Astrocyte of the cerebellum (primary cell): ENCODE measurements around the gene SERBP1.

Experiments used
- DNase-seq: peaks from one replicate; pipeline ENCODE4 v3.0.0-alpha.2; 2011; ENCODE audit warnings: low read depth
- H3K4me3 ChIP-seq: 2 replicates; pipeline ENCODE4 v1.5.1; 2011; ENCODE audit warnings: mild to moderate bottlenecking, low read depth, low read length, moderate library complexity
- CTCF ChIP-seq: IDR thresholded peaks from 2 replicates; pipeline ENCODE4 v1.5.1; 2012; ENCODE audit warnings: low read length, low read depth, moderate library complexity, mild to moderate bottlenecking; ENCODE audit errors: missing control alignments
- in situ Hi-C: cut with HindIII; loops from 2 replicates; pipeline ENCODE4 v1.10.0; 2017; ENCODE audit warnings: low sequenced_read_pairs

The SERBP1 gene

DNA sequence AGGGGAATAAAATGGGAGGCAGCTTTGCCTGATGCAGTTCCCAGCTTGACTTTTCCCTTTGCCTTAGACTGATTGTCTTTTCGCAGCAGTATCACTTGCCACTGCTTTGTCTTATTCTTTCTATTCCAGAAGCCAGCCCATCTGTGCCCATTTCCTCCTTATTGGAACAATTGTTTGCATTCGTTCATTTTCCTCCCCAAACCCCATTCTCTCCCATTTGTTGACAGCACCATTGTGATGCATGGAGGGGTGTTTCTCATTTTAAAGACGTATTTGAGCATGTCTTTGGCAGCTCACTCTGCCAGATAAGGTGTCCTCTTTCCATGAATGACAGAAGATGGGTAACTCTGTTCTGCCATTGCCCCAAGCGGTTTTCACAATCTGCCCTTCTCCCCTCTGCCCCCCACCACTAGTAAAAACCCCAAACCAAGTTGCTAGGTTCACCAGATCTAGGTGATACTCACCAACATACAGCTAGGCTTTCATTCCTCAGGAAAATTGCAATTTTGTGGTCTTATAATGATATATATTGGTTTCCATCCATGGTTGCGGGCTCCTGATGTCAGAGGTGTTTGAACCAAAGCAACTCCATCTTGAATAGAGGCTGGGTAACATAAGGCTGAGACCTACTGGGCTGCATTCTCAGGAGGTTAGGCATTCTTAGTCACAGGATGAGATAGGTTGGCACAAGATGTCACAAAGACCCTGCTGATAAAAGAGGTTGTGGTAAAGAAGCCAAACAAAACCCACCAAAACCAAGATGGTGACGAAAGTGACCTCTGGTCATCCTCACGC, 30.8 kb downstream of the SERBP1 start:
- in situ Hi-C loops, result no loop called here

GRCh38 chr1:67394548-67394947, 35.7 kb downstream of the SERBP1 start:
- TF ChIP-seq CTCF, result no peak
- DNase-seq, result no peak
- no peak overlapping the region for H3K4me3 ChIP-seq
- in situ Hi-C loops, result no loop called here

More for the DNA sequence above, 30.8 kb downstream of the SERBP1 start:
- H3K4me3 ChIP-seq, result no peak overlapping the region
- DNase-seq, result no peak
- TF ChIP-seq CTCF, result no peak

DNA sequence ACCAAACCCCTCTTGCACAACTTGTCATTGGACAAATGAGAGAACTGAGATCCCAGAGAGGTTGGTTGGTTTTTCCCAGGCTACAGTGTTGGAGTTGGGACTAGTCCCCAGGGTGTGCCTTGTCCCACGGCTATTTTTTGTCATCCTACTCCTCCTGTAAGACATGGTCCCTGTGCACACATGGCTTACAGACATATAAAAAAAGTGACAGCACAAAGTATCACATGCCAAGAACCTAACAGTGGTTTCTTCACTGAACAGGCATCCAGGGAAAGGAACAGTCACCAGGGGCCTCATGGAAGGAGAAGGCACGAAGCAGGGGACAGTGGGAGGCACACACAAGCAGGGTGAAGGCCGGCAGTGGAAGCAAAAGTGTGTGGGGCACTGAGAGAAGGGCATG, 36.5 kb downstream of the SERBP1 start:
- no peak for TF ChIP-seq CTCF
- DNase-seq, result no peak
- in situ Hi-C loops, result no loop called here
- no peak overlapping the region for H3K4me3 ChIP-seq

DNA sequence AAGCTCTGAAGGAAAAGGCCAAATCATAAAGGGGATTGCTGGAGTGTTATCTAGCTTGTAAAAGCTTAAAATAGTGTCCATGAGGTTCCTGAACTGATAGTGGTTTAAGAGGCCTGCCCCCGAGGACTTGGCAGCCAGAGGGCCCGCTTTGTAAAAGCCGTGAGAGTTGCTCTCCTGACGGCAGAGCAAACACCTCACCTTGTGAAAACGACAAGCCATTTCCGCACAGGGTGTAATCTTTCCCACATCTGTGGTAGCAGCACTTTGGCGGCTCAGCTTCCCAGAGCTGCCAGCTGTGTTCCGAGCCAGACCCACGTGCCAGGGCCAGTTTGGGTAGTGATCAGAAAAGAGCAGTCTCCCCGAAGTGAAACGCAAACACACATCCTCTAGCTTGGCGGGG, 37.0 kb downstream of the SERBP1 start:
- in situ Hi-C loops, result no loop called here
- no peak for TF ChIP-seq CTCF
- no peak for DNase-seq
- no peak overlapping the region for H3K4me3 ChIP-seq

- in situ Hi-C loops, result no loop called here
- DNase-seq, result peak; percentile 97
- H3K4me3 ChIP-seq, result no peak overlapping the region
- no peak for TF ChIP-seq CTCF
These were observed 39.9 kb downstream of the SERBP1 start for GRCh38 chr1:67390041-67390887.

DNA sequence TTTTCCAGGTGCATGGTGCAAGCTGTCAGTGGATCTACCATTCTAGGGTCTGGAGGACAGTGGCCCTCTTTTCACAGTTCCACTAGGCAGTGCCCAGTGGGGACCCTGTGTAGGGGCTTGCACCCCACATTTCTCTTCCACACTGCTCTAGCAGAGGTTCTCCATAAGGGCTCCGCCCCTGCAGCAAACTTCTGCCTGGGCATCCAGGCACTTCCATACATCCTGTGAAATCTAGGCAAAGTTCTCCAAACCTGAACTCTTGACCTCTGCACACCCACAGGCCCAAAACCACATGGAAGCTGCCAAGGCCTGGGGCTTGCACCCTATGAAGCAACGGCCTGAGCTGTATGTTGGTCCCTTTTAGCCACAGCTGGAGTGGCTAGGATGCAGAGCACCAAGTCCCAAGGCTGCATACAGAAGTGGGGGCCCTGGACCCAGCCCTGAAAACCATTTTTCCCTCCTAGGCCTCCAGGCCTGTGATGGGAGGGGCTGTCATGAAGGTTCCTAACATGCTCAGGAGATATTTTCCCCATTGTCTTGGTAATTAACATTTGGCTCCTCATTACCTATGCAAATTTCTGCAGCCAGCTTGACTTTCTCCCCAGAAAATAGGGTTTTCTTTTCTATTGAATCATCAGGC, 46.1 kb downstream of the SERBP1 start:
- TF ChIP-seq CTCF, result no peak
- DNase-seq, result no peak
- in situ Hi-C loops, result no loop called here
- H3K4me3 ChIP-seq, result no peak overlapping the region
